Subcutaneous adipose tissue (tissue), 4 donors: ENCODE data around the gene PGAP1. TPM values are rescaled to one million over a fixed set of nuclear protein-coding genes. Genes with fewer than 3 reads are reported as not detected.

Experiments used
- total RNA-seq, 4 donors: library from RNA; depleted of rRNA; stranded (reverse); fragments of >200 nt; gene quantifications; one replicate each; pipeline ENCODE4 v1.1.0, GENCODE V29; 2016
- TF ChIP-seq, protein P1 (sequence below): fragments of 450-650 bp; IDR thresholded peaks from one replicate; pipeline ENCODE4 v1.5.1; 2016; ENCODE audit warnings: low read depth, mild to moderate bottlenecking, control low read depth, antibody characterized with exemption, moderate library complexity

Gene PGAP1
- total RNA-seq, 4 donors from 2014 or later = 6.6 to 17.0 (median 9.8) TPM

DNA sequence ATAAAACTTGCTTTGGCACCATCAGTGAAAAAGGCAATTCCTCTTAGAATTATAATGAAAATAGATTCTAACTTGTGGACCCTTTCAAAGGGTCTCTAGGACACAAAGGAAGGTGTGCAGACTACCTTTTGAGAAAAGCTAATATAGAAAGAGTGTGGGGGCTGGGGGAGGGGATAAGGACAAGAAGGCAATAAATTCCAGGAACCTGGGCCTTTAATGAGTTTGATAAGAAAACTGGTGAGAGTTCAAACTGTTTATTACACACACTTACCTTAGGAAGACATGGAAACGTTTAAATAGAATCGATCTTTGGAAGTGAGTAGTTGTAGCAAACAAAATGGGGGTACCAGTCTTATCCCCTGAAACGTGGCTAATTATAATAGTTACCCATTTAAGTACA, 39.6 kb upstream of the PGAP1 start:
- TF ChIP-seq, protein P1, sequence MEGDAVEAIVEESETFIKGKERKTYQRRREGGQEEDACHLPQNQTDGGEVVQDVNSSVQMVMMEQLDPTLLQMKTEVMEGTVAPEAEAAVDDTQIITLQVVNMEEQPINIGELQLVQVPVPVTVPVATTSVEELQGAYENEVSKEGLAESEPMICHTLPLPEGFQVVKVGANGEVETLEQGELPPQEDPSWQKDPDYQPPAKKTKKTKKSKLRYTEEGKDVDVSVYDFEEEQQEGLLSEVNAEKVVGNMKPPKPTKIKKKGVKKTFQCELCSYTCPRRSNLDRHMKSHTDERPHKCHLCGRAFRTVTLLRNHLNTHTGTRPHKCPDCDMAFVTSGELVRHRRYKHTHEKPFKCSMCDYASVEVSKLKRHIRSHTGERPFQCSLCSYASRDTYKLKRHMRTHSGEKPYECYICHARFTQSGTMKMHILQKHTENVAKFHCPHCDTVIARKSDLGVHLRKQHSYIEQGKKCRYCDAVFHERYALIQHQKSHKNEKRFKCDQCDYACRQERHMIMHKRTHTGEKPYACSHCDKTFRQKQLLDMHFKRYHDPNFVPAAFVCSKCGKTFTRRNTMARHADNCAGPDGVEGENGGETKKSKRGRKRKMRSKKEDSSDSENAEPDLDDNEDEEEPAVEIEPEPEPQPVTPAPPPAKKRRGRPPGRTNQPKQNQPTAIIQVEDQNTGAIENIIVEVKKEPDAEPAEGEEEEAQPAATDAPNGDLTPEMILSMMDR = no peak

- TF ChIP-seq, protein P1 = no peak
Measured at GRCh38 chr2:196965651-196966050, 39.1 kb upstream of the PGAP1 start.

DNA sequence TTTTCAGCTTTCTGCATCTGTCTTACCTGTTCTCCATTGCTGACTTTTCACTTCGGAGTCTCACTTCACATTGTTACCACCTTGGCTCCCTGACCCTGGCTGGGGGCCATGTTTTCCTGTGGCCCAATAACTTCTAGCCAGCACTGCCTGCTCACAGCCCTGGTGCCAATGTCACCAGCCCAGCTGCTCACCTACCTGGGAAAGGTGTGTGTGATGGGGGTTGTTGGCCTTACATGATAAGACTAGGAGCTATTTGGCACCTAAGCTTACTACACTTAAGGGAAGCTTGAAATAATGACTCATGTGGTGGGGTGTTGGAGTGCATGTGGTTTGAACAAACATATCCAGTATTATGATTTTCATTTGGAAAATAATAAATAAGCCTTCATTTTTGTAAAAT, 37.5 kb upstream of the PGAP1 start:
- TF ChIP-seq, protein P1 = no peak

- TF ChIP-seq, protein P1 = no peak
Measured at GRCh38 chr2:196963043-196963442, 36.5 kb upstream of the PGAP1 start.

DNA sequence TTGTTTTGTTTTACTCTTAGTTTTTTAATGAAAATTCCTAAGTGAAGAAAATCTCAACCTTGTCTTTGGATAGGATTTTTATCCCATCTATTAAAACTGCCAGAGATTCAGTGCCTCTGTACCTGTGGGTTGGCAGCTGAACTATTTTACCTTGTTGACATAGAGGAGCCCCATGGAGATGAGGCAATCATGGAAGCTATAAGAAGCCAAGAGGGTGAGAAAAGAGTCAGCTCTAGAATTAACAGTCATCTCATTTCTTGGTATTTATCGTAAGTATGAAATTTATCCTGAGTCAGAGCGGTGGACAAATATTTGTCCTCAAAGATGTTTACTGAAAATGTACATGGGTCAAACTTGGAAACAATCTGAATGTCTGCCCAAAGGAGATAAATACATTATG, 35.8 kb upstream of the PGAP1 start:
- TF ChIP-seq, protein P1 = no peak

DNA sequence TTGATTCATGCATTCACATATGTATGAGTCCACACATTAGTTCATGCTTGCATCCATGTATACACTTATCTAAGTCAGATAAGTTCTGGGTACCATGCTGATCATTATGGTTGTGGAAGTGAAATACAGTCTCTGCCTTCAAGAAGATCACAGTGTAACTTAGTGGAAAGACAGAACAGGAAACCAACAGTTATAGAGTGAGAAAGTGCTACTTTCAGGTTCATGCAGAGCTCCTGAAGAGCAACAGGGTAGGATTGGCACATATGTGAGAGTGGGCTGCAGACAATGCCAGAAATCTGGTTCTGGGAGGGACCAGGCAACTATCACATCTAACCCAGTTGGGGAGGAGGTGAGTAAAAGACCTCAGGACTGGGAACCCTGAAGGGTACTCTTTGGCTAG, 35.4 kb upstream of the PGAP1 start:
- TF ChIP-seq, protein P1 = no peak

DNA sequence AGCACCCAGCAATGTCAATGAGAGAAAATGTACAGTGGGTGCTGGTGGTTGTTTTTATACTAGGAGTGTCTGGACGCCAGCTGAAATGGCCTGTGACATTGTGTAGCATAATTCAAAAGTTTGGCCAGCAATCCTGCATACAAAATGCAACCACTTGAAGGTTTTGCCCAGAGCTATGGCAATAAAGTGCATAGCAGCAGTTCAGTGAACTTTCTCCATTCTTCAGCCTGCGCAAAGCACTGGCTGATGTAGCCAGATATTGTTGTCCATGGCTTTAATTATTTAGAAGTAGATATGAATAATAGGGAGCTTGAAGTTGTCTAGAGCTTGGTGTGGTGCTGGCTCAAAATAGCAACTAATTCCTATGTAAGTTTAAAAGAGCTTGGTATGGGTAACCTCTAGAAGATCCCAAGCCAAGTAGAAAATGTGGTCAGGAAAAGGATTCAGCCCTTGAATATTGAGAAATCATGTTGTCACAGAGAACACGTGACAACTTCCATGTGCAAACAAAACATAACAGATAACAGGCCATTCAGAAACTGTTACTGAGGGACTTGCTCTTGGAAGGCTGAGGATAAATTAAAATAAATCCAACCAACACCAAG, 33.3 kb upstream of the PGAP1 start:
- TF ChIP-seq, protein P1 = no peak
